ENCODE data around the gene IL17B. TPM values are rescaled to one million over a fixed set of nuclear protein-coding genes. Genes with fewer than 3 reads are reported as not detected.
"Not testable (repeated sequence)": the region's sequence is repeated elsewhere in the genome, so short reads cannot be mapped to it uniquely, and the experiment has no call there.

IL17B gene
- total RNA-seq, 1 experiment from 2014 or later = not detected

DNA sequence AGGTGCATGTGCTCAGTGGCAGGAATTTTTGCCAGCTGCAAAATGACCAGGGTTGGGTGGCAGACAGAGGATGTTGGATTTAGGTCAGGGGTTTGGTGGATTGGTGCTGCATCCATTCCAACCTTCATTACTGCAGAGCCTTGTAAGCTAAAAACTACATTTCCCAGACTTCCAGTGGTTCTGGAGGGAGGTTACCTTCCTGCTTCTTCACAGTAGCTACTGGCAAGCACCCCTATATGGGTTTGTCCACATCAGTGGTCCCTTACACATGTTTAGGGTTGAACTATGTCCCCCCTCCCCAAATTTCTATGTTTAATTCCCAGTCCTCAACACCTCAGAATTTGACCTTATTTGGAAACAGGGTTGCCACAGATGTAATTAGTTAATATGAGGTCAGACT is 20.7 kb upstream of the IL17B start:
- H3K9ac ChIP-seq (ENCODE audit: low read length) = no peak overlapping the region
- H3K4me3 ChIP-seq (ENCODE audit: low read length) = no peak overlapping the region
- H3K9me2 ChIP-seq (replicated peaks; ENCODE audit: insufficient read depth, low read length) = no peaks in the 10 kb centered on the region
- H3K79me2 ChIP-seq (ENCODE audit: low read length) = no peaks in the 10 kb centered on the region
- no peaks in the 10 kb centered on the region for H3K9me3 ChIP-seq (ENCODE audit: low read length)
- no peaks in the 10 kb centered on the region for H3K36me3 ChIP-seq (ENCODE audit: insufficient read depth, low read length)
- H4K20me1 ChIP-seq (ENCODE audit: insufficient read depth, low read depth, low read length) = no peaks in the 10 kb centered on the region
- no peaks in the 10 kb centered on the region; the same call in 1 of the 2 replicates for H3K27me3 ChIP-seq (ENCODE audit: low read length)
- peak; percentile 52 for DNase-seq
- no peak overlapping the region for H3K4me2 ChIP-seq (ENCODE audit: low read depth, low read length, poor library complexity, severe bottlenecking)
- H2AFZ ChIP-seq (ENCODE audit: low read length) = no peak overlapping the region
- H3K27ac ChIP-seq (ENCODE audit: low read length) = no peak overlapping the region
- peaks cover 9% of the 10 kb centered on the region for H3K4me1 ChIP-seq (ENCODE audit: low read length)

DNA sequence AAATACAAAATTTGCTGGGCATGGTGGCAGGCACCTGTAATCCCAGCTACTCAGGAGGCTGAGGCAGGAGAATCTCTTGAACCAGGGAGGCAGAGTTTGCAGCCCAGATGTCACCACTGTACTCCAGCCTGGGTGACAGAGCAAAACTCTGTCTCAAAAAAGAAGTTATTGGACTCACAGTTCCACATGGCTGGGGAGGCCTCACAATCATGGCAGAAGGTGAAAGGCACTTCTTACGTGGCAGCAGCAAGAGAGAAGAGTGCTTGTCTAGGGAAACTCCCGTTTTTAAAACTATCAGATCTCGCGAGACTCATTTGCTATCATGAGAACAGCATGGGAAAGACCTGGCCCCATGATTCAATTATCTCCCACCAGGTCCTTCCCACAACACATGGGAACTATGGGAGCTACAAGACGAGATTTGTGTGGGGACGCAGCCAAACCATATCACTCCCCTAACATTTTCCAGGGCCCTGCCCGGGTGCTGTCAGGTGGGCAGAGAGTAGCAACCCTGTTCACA is 19.7 kb upstream of the IL17B start:
- H3K9me3 ChIP-seq (ENCODE audit: low read length); H4K20me1 ChIP-seq (ENCODE audit: insufficient read depth, low read depth, low read length); H3K9me2 ChIP-seq (replicated peaks; ENCODE audit: insufficient read depth, low read length); H3K79me2 ChIP-seq (ENCODE audit: low read length); H3K36me3 ChIP-seq (ENCODE audit: insufficient read depth, low read length); H3K9ac ChIP-seq (ENCODE audit: low read length); H3K27me3 ChIP-seq (ENCODE audit: low read length); DNase-seq; H3K4me3 ChIP-seq (ENCODE audit: low read length); H3K4me1 ChIP-seq (ENCODE audit: low read length); H2AFZ ChIP-seq (ENCODE audit: low read length); H3K4me2 ChIP-seq (ENCODE audit: low read depth, low read length, poor library complexity, severe bottlenecking); H3K27ac ChIP-seq (ENCODE audit: low read length): not testable (repeated sequence)

DNA sequence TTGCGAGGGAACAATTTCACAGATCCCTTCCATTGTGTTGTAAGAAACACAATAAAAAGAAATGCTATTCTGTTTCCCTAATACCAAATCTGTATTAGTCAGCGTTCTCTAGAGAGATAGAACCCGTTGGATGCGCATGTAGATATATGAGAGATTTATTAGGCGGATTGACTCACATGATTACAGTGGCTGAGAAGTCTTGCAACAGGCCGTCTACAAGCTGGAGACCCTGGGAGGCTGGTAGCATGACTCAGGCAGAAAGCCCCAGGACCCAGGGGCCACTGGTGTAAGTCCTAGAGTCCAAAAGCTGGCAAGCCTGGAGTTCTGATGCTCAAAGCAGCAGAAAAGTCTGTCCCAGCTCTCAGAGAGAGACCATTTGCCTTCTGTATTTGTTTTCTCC is 18.4 kb upstream of the IL17B start:
- H3K36me3 ChIP-seq (ENCODE audit: insufficient read depth, low read length) = no peaks in the 10 kb centered on the region
- H3K9me3 ChIP-seq (ENCODE audit: low read length) = no peaks in the 10 kb centered on the region
- H2AFZ ChIP-seq (ENCODE audit: low read length) = no peak overlapping the region

DNA sequence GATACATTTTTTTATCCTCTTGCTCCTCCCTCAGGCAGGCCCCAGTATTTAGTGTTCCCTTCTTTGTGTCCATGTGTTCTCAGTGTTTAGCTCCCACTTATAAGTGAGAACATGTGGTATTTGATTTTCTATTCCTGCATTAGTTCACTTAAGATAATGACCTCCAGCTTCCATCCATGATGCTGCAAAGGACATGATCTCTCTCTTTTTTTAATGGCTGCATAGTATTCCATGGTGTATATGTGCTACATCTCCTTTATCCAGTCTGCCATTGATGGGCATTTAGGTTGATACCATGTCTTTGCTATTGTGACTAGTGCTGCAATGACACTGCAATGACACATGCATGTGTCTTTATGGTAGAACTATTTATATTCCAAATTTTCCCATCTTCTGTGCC is 15.9 kb upstream of the IL17B start:
- H2AFZ ChIP-seq (ENCODE audit: low read length); H3K79me2 ChIP-seq (ENCODE audit: low read length); H3K4me3 ChIP-seq (ENCODE audit: low read length); H3K9me3 ChIP-seq (ENCODE audit: low read length); H3K36me3 ChIP-seq (ENCODE audit: insufficient read depth, low read length); H3K4me1 ChIP-seq (ENCODE audit: low read length); DNase-seq; H3K27ac ChIP-seq (ENCODE audit: low read length); H3K9me2 ChIP-seq (replicated peaks; ENCODE audit: insufficient read depth, low read length); H3K27me3 ChIP-seq (ENCODE audit: low read length); H4K20me1 ChIP-seq (ENCODE audit: insufficient read depth, low read depth, low read length); H3K4me2 ChIP-seq (ENCODE audit: low read depth, low read length, poor library complexity, severe bottlenecking); H3K9ac ChIP-seq (ENCODE audit: low read length): not testable (repeated sequence)

More for the DNA sequence above, 18.4 kb upstream of the IL17B start:
- Histone ChIP-seq H3K9me2 (replicated peaks; ENCODE audit: insufficient read depth, low read length) (no peaks in the 10 kb centered on the region), H3K27ac (ENCODE audit: low read length) (no peak overlapping the region), H3K4me3 (ENCODE audit: low read length) (no peak overlapping the region), H3K9ac (ENCODE audit: low read length) (no peak overlapping the region), H3K79me2 (ENCODE audit: low read length) (no peaks in the 10 kb centered on the region), H3K4me2 (ENCODE audit: low read depth, low read length, poor library complexity, severe bottlenecking) (no peak overlapping the region), H3K27me3 (ENCODE audit: low read length) (no peaks in the 10 kb centered on the region; the same call in 1 of the 2 replicates), H3K4me1 (ENCODE audit: low read length) (peaks cover 9% of the 10 kb centered on the region), H4K20me1 (ENCODE audit: insufficient read depth, low read depth, low read length) (no peaks in the 10 kb centered on the region)
- DNase-seq = no peak

DNA sequence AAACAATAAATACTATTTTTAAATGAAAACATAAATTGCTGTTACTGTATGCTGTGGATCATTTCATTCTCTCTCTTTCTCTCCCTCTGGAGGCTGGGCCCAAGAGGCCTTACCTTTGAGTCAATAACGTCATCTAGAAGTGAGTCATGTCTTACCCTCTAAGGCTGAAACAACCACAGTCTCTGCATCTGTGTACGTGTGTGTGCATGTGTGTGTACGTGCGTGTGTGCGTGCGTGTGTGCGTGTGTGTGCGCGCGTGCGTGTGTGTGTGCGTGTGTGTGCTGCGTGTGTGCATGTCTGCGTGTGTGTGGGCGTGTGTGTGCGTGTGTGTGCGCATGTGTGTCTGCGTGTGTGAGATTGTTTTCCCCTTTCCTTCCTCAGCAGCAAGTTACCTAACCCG is 13.6 kb upstream of the IL17B start:
- no peak for DNase-seq
- no peak overlapping the region for H3K4me2 ChIP-seq (ENCODE audit: low read depth, low read length, poor library complexity, severe bottlenecking)
- H3K4me1 ChIP-seq (ENCODE audit: low read length) = no peaks in the 10 kb centered on the region
- no peak overlapping the region for H2AFZ ChIP-seq (ENCODE audit: low read length)
- H3K79me2 ChIP-seq (ENCODE audit: low read length) = no peaks in the 10 kb centered on the region
- H3K9me2 ChIP-seq (replicated peaks; ENCODE audit: insufficient read depth, low read length) = no peaks in the 10 kb centered on the region
- H3K9ac ChIP-seq (ENCODE audit: low read length) = no peak overlapping the region
- H3K4me3 ChIP-seq (ENCODE audit: low read length) = no peak overlapping the region
- H3K27me3 ChIP-seq (ENCODE audit: low read length) = no peaks in the 10 kb centered on the region
- no peaks in the 10 kb centered on the region for H4K20me1 ChIP-seq (ENCODE audit: insufficient read depth, low read depth, low read length)
- H3K9me3 ChIP-seq (ENCODE audit: low read length) = no peaks in the 10 kb centered on the region
- no peak overlapping the region for H3K27ac ChIP-seq (ENCODE audit: low read length)
- no peaks in the 10 kb centered on the region for H3K36me3 ChIP-seq (ENCODE audit: insufficient read depth, low read length)

DNA sequence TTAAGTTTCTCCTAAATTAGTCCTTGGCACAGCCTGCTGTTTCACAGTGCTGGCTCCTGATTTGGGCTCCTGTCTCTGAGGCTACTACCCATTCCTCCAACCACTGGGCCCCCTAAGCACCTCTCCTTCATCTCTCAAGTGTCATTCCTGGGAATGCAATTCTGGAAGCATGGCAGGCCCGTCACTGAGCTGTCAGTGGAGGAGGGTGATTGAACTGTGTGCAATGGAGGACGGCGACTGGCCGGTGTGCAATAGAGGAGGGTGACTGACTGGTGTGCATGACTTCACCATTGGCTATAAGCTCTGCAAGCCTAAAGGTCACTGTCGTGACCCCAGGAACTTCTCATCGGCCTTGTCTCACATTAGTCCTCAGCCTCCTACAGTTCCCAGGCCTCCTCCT is 12.4 kb upstream of the IL17B start:
- H3K4me1 ChIP-seq (ENCODE audit: low read length) = no peaks in the 10 kb centered on the region
- no peak overlapping the region for H3K9ac ChIP-seq (ENCODE audit: low read length)
- H3K79me2 ChIP-seq (ENCODE audit: low read length) = no peaks in the 10 kb centered on the region
- no peaks in the 10 kb centered on the region for H3K36me3 ChIP-seq (ENCODE audit: insufficient read depth, low read length)
- no peak overlapping the region for H3K27ac ChIP-seq (ENCODE audit: low read length)
- no peaks in the 10 kb centered on the region for H3K9me2 ChIP-seq (replicated peaks; ENCODE audit: insufficient read depth, low read length)
- H3K4me2 ChIP-seq (ENCODE audit: low read depth, low read length, poor library complexity, severe bottlenecking) = no peak overlapping the region
- DNase-seq = no peak
- H3K4me3 ChIP-seq (ENCODE audit: low read length) = no peak overlapping the region
- no peak overlapping the region for H2AFZ ChIP-seq (ENCODE audit: low read length)
- no peaks in the 10 kb centered on the region for H3K9me3 ChIP-seq (ENCODE audit: low read length)
- H3K27me3 ChIP-seq (ENCODE audit: low read length) = no peaks in the 10 kb centered on the region
- H4K20me1 ChIP-seq (ENCODE audit: insufficient read depth, low read depth, low read length) = no peaks in the 10 kb centered on the region

DNA sequence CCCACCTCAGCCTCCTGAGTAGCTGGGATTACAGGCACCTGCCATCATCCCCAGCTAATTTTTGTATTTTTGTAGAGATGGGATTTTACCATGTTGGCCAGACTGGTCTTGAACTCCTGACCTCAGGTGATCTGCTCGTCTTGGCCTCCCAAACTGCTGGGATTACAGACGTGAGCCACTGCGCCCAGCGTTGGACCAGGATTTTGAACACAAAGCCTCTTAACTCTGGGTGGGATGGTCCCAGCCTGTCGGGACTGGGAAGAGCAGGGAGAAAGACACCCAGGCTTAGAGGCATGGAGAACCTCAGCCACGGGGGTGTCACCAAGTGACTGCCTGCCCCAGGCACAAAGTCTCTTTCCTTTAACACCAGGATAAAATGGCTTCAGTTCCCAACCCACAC is 12.0 kb upstream of the IL17B start:
- not testable (repeated sequence) for H3K79me2 ChIP-seq (ENCODE audit: low read length); H3K9me3 ChIP-seq (ENCODE audit: low read length); H3K36me3 ChIP-seq (ENCODE audit: insufficient read depth, low read length); H4K20me1 ChIP-seq (ENCODE audit: insufficient read depth, low read depth, low read length); H3K4me1 ChIP-seq (ENCODE audit: low read length); H3K4me3 ChIP-seq (ENCODE audit: low read length); H3K27me3 ChIP-seq (ENCODE audit: low read length); H2AFZ ChIP-seq (ENCODE audit: low read length); DNase-seq; H3K27ac ChIP-seq (ENCODE audit: low read length); H3K9me2 ChIP-seq (replicated peaks; ENCODE audit: insufficient read depth, low read length); H3K4me2 ChIP-seq (ENCODE audit: low read depth, low read length, poor library complexity, severe bottlenecking); H3K9ac ChIP-seq (ENCODE audit: low read length)

DNA sequence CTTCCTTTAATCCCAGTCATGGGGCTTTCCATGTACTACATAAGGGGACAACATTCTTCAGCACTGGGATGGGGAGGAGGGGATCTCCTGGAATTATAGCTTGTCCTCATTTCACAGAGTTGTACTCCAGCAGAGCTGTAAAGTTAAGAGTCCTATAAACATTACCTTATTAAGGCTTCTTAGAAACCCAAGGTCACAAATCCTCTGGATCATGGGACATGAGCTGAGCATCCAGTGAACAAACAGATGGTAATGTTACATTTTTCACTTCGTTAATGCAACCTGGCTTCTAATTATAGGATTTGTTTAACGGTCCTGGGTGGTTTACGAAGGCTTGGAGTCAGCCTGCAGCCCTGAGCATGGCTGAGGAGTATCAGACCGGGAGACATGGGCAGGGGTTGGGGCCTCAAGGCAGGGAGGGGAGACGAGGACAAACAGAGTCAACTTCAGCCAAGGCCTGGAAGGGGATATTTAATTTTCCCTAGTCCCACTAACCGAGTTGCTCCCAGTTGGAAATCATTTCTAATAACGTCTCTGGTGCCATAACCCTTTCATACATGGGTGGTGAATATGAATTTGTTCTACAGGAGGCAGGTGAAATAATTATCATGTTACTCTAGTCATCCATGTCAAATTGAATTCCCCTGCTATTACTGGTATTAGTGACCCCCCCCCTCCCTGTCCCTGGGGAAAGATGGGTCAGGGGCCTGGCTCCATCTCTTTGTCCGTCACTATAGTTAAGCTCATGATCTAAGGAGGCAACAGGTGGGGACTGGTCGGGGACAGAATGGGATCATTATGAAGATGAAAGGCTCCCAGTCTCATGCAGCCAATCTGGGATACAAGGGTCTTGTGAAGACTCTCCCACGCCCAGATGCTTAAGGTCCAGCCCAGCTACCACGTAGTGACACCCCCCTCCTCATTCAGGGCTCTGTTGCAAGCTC is 10.7 kb upstream of the IL17B start:
- Histone ChIP-seq H4K20me1 (ENCODE audit: insufficient read depth, low read depth, low read length) (no peaks in the 10 kb centered on the region), H3K4me2 (ENCODE audit: low read depth, low read length, poor library complexity, severe bottlenecking) (no peak overlapping the region), H3K27ac (ENCODE audit: low read length) (no peak overlapping the region), H3K9me3 (ENCODE audit: low read length) (no peaks in the 10 kb centered on the region), H3K4me3 (ENCODE audit: low read length) (no peak overlapping the region), H3K79me2 (ENCODE audit: low read length) (no peaks in the 10 kb centered on the region), H3K4me1 (ENCODE audit: low read length) (no peaks in the 10 kb centered on the region), H2AFZ (ENCODE audit: low read length) (no peak overlapping the region), H3K27me3 (ENCODE audit: low read length) (no peaks in the 10 kb centered on the region), H3K36me3 (ENCODE audit: insufficient read depth, low read length) (no peaks in the 10 kb centered on the region), H3K9ac (ENCODE audit: low read length) (no peak overlapping the region), H3K9me2 (replicated peaks; ENCODE audit: insufficient read depth, low read length) (no peaks in the 10 kb centered on the region)
- DNase-seq = no peak
